Neuronal stem cell (in vitro differentiated cells): ENCODE results near the gene AOAH. TPM values are rescaled to one million over a fixed set of nuclear protein-coding genes. Genes with fewer than 3 reads are reported as not detected.

Experiments used
- DNase-seq: peaks from one replicate; pipeline ENCODE4 v3.0.0-alpha.2; 2013; ENCODE audit warnings: low spot score
- H2AFZ ChIP-seq: one replicate; pipeline ENCODE4 v1.6.1; 2013; ENCODE audit warnings: mild to moderate bottlenecking, low read length, inconsistent platforms
- H2AK5ac ChIP-seq: 2 replicates; pipeline ENCODE4 v1.6.1; 2013; ENCODE audit warnings: low read depth, mild to moderate bottlenecking, inconsistent platforms, low read length, moderate library complexity, mixed read lengths
- H2BK120ac ChIP-seq: 2 replicates; pipeline ENCODE4 v1.6.1; 2013; ENCODE audit warnings: low read depth, mild to moderate bottlenecking, inconsistent platforms, low read length, moderate library complexity, mixed read lengths
- H2BK12ac ChIP-seq: one replicate; pipeline ENCODE4 v1.6.1; 2013; ENCODE audit warnings: low read length, inconsistent platforms
- H2BK15ac ChIP-seq: 2 replicates; pipeline ENCODE4 v1.6.1; 2013; ENCODE audit warnings: mild to moderate bottlenecking, low read length, inconsistent platforms, mixed read lengths
- H2BK5ac ChIP-seq: one replicate; pipeline ENCODE4 v1.6.1; 2013; ENCODE audit warnings: inconsistent platforms, mild to moderate bottlenecking, low read length, moderate library complexity
- H3K14ac ChIP-seq: one replicate; pipeline ENCODE4 v1.6.1; 2013; ENCODE audit warnings: low read length, inconsistent platforms
- H3K18ac ChIP-seq: 2 replicates; pipeline ENCODE4 v1.6.1; 2013; ENCODE audit warnings: low read length, inconsistent platforms
- H3K23ac ChIP-seq: 2 replicates; pipeline ENCODE4 v1.6.1; 2013; ENCODE audit warnings: low read depth, mild to moderate bottlenecking, mixed read lengths, low read length, inconsistent platforms; ENCODE audit not compliant: poor library complexity
- H3K27ac ChIP-seq: replicated peaks from 3 replicates; pipeline ENCODE4 v1.5.1; 2013; ENCODE audit warnings: low read length, inconsistent platforms
- H3K27me3 ChIP-seq, 3 experiments: 2 replicates each; pipeline ENCODE4 v1.6.1; 2013; ENCODE audit warnings: low read length in 3 of 3, mild to moderate bottlenecking in 2 of 3, inconsistent platforms in 1 of 3, low read depth in 1 of 3, mixed read lengths in 1 of 3, moderate library complexity in 1 of 3; ENCODE audit not compliant: control insufficient read depth in 3 of 3, insufficient read depth in 3 of 3
- H3K36me3 ChIP-seq, 2 donors: replicated peaks in 1 of 2; 2 replicates each; pipeline ENCODE4 v1.6.1; 2013; ENCODE audit warnings: low read length in 2 of 2; ENCODE audit not compliant: control insufficient read depth in 2 of 2, insufficient read depth in 2 of 2
- H3K4ac ChIP-seq: 2 replicates; pipeline ENCODE4 v1.6.1; 2013; ENCODE audit warnings: inconsistent platforms, mild to moderate bottlenecking, low read length, moderate library complexity
- H3K4me1 ChIP-seq, 2 donors: 1 replicate in 1 of 2; 2 replicates in 1 of 2; pipeline ENCODE4 v1.6.1; 2013; ENCODE audit warnings: low read length in 2 of 2, low read depth in 1 of 2; ENCODE audit not compliant: control insufficient read depth in 2 of 2, insufficient read depth in 1 of 2
- H3K4me2 ChIP-seq: one replicate; pipeline ENCODE4 v1.6.1; 2013; ENCODE audit warnings: mild to moderate bottlenecking, low read length, inconsistent platforms; ENCODE audit not compliant: insufficient read depth, poor library complexity, severe bottlenecking
- H3K4me3 ChIP-seq, 2 donors: 2 replicates each; pipeline ENCODE4 v1.5.1; 2013; ENCODE audit warnings: low read length in 2 of 2, mild to moderate bottlenecking in 2 of 2, inconsistent platforms in 1 of 2, moderate library complexity in 1 of 2
- H3K79me1 ChIP-seq: one replicate; pipeline ENCODE4 v1.6.1; 2013; ENCODE audit warnings: low read depth, mild to moderate bottlenecking, inconsistent platforms, low read length, moderate library complexity
- H3K9ac ChIP-seq: one replicate; pipeline ENCODE4 v1.6.1; 2013; ENCODE audit warnings: mild to moderate bottlenecking, low read depth, low read length, inconsistent platforms; ENCODE audit not compliant: poor library complexity
- H3K9me3 ChIP-seq, 2 donors: replicated peaks in 1 of 2; 2 replicates each; pipeline versions ENCODE3 to v1.6.1; 2013; ENCODE audit warnings: low read length in 2 of 2, mild to moderate bottlenecking in 2 of 2, inconsistent platforms in 1 of 2, low read depth in 1 of 2, mixed read lengths in 1 of 2, moderate library complexity in 1 of 2; ENCODE audit not compliant: control insufficient read depth in 2 of 2, insufficient read depth in 1 of 2
- H4K8ac ChIP-seq: one replicate; pipeline ENCODE4 v1.6.1; 2013; ENCODE audit warnings: low read depth, mild to moderate bottlenecking, inconsistent platforms, low read length, moderate library complexity
- H4K91ac ChIP-seq: one replicate; pipeline ENCODE4 v1.6.1; 2013; ENCODE audit warnings: low read length, low read depth, mild to moderate bottlenecking, inconsistent platforms; ENCODE audit not compliant: poor library complexity
- WGBS, 2 donors: extraction: QIAGEN DNeasy Blood & Tissue Kit; methylation state at CpG; one replicate each; pipeline ENCODE4 v1.1.7; 2013; ENCODE audit warnings: missing lambda C conversion rate in 2 of 2, mixed read lengths in 1 of 2; ENCODE audit not compliant: insufficient read length in 2 of 2, insufficient replicate concordance in 1 of 2; ENCODE audit errors: extremely low coverage in 2 of 2; 5-methylcytosine and 5-hydroxymethylcytosine counted together
- polyA plus RNA-seq, 2 experiments: library from polyadenylated mRNA; stranded (reverse); fragments of 200-250 nt; gene quantifications; one replicate each; pipeline ENCODE4 v1.2.3, GENCODE V29; 2013

The AOAH gene
- polyA plus RNA-seq (2013, experiment 1 of 2) = 0.70 TPM
- 1.1 TPM for polyA plus RNA-seq (2013, experiment 2 of 2)

GRCh38 chr7:36723951-36724664 is at the start of gene AOAH:
TSS of gene AOAH (minus strand) at chr7:36724494. CDS start at chr7:36724148, 346 bp downstream.
- peak within 1 kb of the TSS; percentile 45 for H3K18ac ChIP-seq
- no peak within 1 kb of the TSS for H3K27ac ChIP-seq
- no peak for DNase-seq
- no CpG with 5 or more reads among the region's 14 CpGs for WGBS, 2 donors
- H4K8ac ChIP-seq = no peak within 1 kb of the TSS
- no peak within 1 kb of the TSS for H3K9ac ChIP-seq
- H2BK120ac ChIP-seq = no peak within 1 kb of the TSS
- peaks cover 0 to 3% of the 10 kb centered on the region in 2 donors for H3K4me1 ChIP-seq
- no peak within 1 kb of the TSS for H3K4me3 ChIP-seq
- no peaks in the 10 kb centered on the region for H3K9me3 ChIP-seq
- H4K91ac ChIP-seq = no peak within 1 kb of the TSS
- no peaks in the 10 kb centered on the region for H3K36me3 ChIP-seq
- no peak within 1 kb of the TSS for H2BK12ac ChIP-seq
- no peak within 1 kb of the TSS for H2AK5ac ChIP-seq
- no peak within 1 kb of the TSS for H3K4ac ChIP-seq
- H3K4me2 ChIP-seq = no peak within 1 kb of the TSS
- H3K14ac ChIP-seq = no peak within 1 kb of the TSS
- H2AFZ ChIP-seq = peak within 1 kb of the TSS; percentile 73
- no peak within 1 kb of the TSS for H2BK15ac ChIP-seq
- no peak within 1 kb of the TSS for H2BK5ac ChIP-seq
- no peaks in the 10 kb centered on the region for H3K27me3 ChIP-seq
- no peaks in the 10 kb centered on the region for H3K79me1 ChIP-seq
- no peak within 1 kb of the TSS for H3K23ac ChIP-seq

GRCh38 chr7:36766451-36766850 is 42.2 kb upstream of the AOAH start:
- H2BK12ac ChIP-seq = no peak overlapping the region
- no peaks in the 10 kb centered on the region for H3K79me1 ChIP-seq
- H3K4me2 ChIP-seq = no peak overlapping the region
- DNase-seq = no peak
- H4K8ac ChIP-seq = no peak overlapping the region
- no peak overlapping the region for H2AK5ac ChIP-seq
- H3K23ac ChIP-seq = no peak overlapping the region
- H3K27me3 ChIP-seq = no peaks in the 10 kb centered on the region
- no peaks in the 10 kb centered on the region for H3K9me3 ChIP-seq
- no peak overlapping the region for H2BK120ac ChIP-seq
- H3K18ac ChIP-seq = no peak overlapping the region
- H3K4ac ChIP-seq = no peak overlapping the region
- H3K9ac ChIP-seq = no peak overlapping the region
- no peak overlapping the region for H4K91ac ChIP-seq
- H3K27ac ChIP-seq = no peak overlapping the region
- peak overlapping the region; percentile 60 for H2AFZ ChIP-seq
- no CpG with 5 or more reads among the region's 1 CpG for WGBS, 2 donors
- H3K4me1 ChIP-seq = no peaks in the 10 kb centered on the region
- H2BK5ac ChIP-seq = no peak overlapping the region
- H3K36me3 ChIP-seq = no peaks in the 10 kb centered on the region
- no peak overlapping the region for H2BK15ac ChIP-seq
- H3K14ac ChIP-seq = no peak overlapping the region
- H3K4me3 ChIP-seq = no peak overlapping the region

GRCh38 chr7:36765605-36766004 is 41.3 kb upstream of the AOAH start:
- no peaks in the 10 kb centered on the region for H3K79me1 ChIP-seq

GRCh38 chr7:36764929-36765328 is 40.6 kb upstream of the AOAH start:
- no peak overlapping the region for H2BK120ac ChIP-seq
- H3K36me3 ChIP-seq = no peaks in the 10 kb centered on the region
- H2AFZ ChIP-seq = peak overlapping the region; percentile 60
- no peak overlapping the region for H3K4me3 ChIP-seq
- H3K23ac ChIP-seq = no peak overlapping the region
- no peak overlapping the region for H2BK5ac ChIP-seq
- H3K4me1 ChIP-seq = no peaks in the 10 kb centered on the region
- H3K79me1 ChIP-seq = no peaks in the 10 kb centered on the region
- no peak overlapping the region for H3K14ac ChIP-seq
- no peak overlapping the region for H4K91ac ChIP-seq
- H4K8ac ChIP-seq = no peak overlapping the region
- H3K4me2 ChIP-seq = no peak overlapping the region
- H3K9ac ChIP-seq = no peak overlapping the region
- no peak overlapping the region for H2AK5ac ChIP-seq
- no peak overlapping the region for H2BK15ac ChIP-seq
- no peaks in the 10 kb centered on the region for H3K27me3 ChIP-seq
- no peak overlapping the region for H3K27ac ChIP-seq
- H3K9me3 ChIP-seq = no peaks in the 10 kb centered on the region
- H3K4ac ChIP-seq = no peak overlapping the region
- DNase-seq = no peak
- no peak overlapping the region for H3K18ac ChIP-seq
- H2BK12ac ChIP-seq = no peak overlapping the region
- WGBS, 2 donors = no CpG with 5 or more reads among the region's 5 CpGs

More at GRCh38 chr7:36765605-36766004, 41.3 kb upstream of the AOAH start:
- Histone ChIP-seq H3K4me2 (no peak overlapping the region), H3K4ac (no peak overlapping the region), H3K27me3 (no peaks in the 10 kb centered on the region), H4K91ac (no peak overlapping the region), H2BK12ac (no peak overlapping the region), H2BK120ac (no peak overlapping the region), H3K9ac (no peak overlapping the region), H3K4me1 (no peaks in the 10 kb centered on the region), H3K18ac (no peak overlapping the region), H3K36me3 (no peaks in the 10 kb centered on the region), H3K9me3 (no peaks in the 10 kb centered on the region), H3K14ac (no peak overlapping the region), H4K8ac (no peak overlapping the region), H2BK5ac (no peak overlapping the region), H2AK5ac (no peak overlapping the region), H3K4me3 (no peak overlapping the region), H2BK15ac (no peak overlapping the region), H2AFZ (peak overlapping the region; percentile 60), H3K23ac (no peak overlapping the region), H3K27ac (no peak overlapping the region)
- no peak for DNase-seq
- no CpG with 5 or more reads among the region's 4 CpGs for WGBS, 2 donors
